Tibial nerve (tissue), 4 donors: ENCODE measurements around the gene RBM19.

Experiments
- CTCF ChIP-seq, 5 experiments: fragments of 200-600 bp in 3 of 5; fragments of 450-650 bp in 2 of 5; sonication (generic) in 3 of 5; IDR thresholded peaks; one replicate each; pipeline ENCODE4 v1.5.1; 2016 to 2019; ENCODE audit warnings: antibody characterized with exemption in 5 of 5, mild to moderate bottlenecking in 3 of 5, moderate library complexity in 2 of 5
- EP300 ChIP-seq, 2 donors: sonication (generic); formaldehyde crosslinking; IDR thresholded peaks; one replicate each; pipeline ENCODE4 v1.6.1; 2017; ENCODE audit warnings: antibody characterized with exemption in 2 of 2, mild to moderate bottlenecking in 1 of 2
- POLR2A ChIP-seq, 2 donors: fragments of 450-650 bp; IDR thresholded peaks; one replicate each; pipeline ENCODE4 v1.6.1; 2017; ENCODE audit warnings: antibody characterized with exemption in 2 of 2, mild to moderate bottlenecking in 2 of 2, moderate library complexity in 2 of 2

- TF ChIP-seq CTCF (IDR thresholded peaks at IDR 0.05), result no peak
- no peak for TF ChIP-seq POLR2A (IDR thresholded peaks at IDR 0.05)
- no peak for TF ChIP-seq EP300 (IDR thresholded peaks at IDR 0.05)
Observed at GRCh38 chr12:113769305-113769704, 196.8 kb downstream of the RBM19 start.
